Right lobe of liver (tissue), 6 donors: ENCODE data around the gene CSF1R. TPM values are rescaled to one million over a fixed set of nuclear protein-coding genes. Genes with fewer than 3 reads are reported as not detected.

Experiments
- ATAC-seq, 4 donors: fragments of 200-7000 bp; cut with Tn5 transposase; one replicate each; pipeline ENCODE4 v1.9.1; 2020; ENCODE audit warnings: mild to moderate bottlenecking in 4 of 4, moderate library complexity in 4 of 4
- DNase-seq, 3 donors: peaks; one replicate each; pipeline ENCODE4 v3.0.0-alpha.2; 2020
- H3K27ac ChIP-seq, 3 donors: fragments of 200-600 bp; one replicate each; pipeline ENCODE4 v1.8.0; 2022
- H3K27me3 ChIP-seq, 2 donors: fragments of 200-600 bp; one replicate each; pipeline ENCODE4 v1.8.0; 2022
- H3K36me3 ChIP-seq, 4 donors: fragments of 200-600 bp; sonication (generic) in 1 of 4; one replicate each; pipeline versions ENCODE4 v1.5.1 to v1.8.0; 2017 to 2022; ENCODE audit warnings: control low read depth in 1 of 4
- H3K4me1 ChIP-seq, 4 donors: fragments of 200-600 bp; sonication (generic) in 1 of 4; one replicate each; pipeline versions ENCODE4 v1.5.1 to v1.8.0; 2017 to 2022; ENCODE audit warnings: control low read depth in 1 of 4
- H3K4me3 ChIP-seq, 3 donors: fragments of 200-600 bp; one replicate each; pipeline ENCODE4 v1.8.0; 2022
- H3K9me3 ChIP-seq, 4 donors: fragments of 200-600 bp; sonication (generic) in 1 of 4; one replicate each; pipeline versions ENCODE4 v1.5.1 to v1.8.0; 2017 to 2022; ENCODE audit warnings: control low read depth in 1 of 4
- POLR2A ChIP-seq: fragments of 450-650 bp; IDR thresholded peaks from one replicate; pipeline ENCODE4 v1.6.1; 2017; ENCODE audit warnings: antibody characterized with exemption, mild to moderate bottlenecking
- WGBS: methylation state at CpG from one replicate; pipeline ENCODE4 v1.1.6; 2018; ENCODE audit warnings: low coverage, low lambda C conversion rate; ENCODE audit not compliant: insufficient coverage; ENCODE audit errors: missing lambda C conversion rate; 5-methylcytosine and 5-hydroxymethylcytosine counted together
- intact Hi-C, 2 donors: fragments of 100-400 bp; cut with DNase I; formaldehyde crosslinking; loops; one replicate each; pipeline versions ENCODE4 v1.11.2 to v1.14.1; 2022
- total RNA-seq, 6 experiments: library from RNA; depleted of rRNA in 2 of 6; stranded (reverse); fragments of >200 nt in 2 of 6; fragmentation: NEBNext Ultra II Directional in 3 of 6; extraction: Animal tissue kit (Norgen Biotek cat#: 25700) in 3 of 6; gene quantifications; one replicate each; pipeline versions ENCODE4 v1.1.0 to v1.2.4, GENCODE V29; 2016 to 2023
- TF ChIP-seq, protein P1 (sequence below), 4 donors: fragments of 200-600 bp in 3 of 4; fragments of 450-650 bp in 1 of 4; IDR thresholded peaks; one replicate each; pipeline versions ENCODE4 v1.5.1 to v1.8.0; 2016 to 2022; ENCODE audit warnings: antibody characterized with exemption in 4 of 4, mild to moderate bottlenecking in 2 of 4
- donor health status: DM: no; HTN: yes; CAD: no.
- donor health status: DM: no; HTN: no; CAD: no.
- donor health status: DM: no; HTN: no; CAD: no.
- donor health status: DM: no; HTN: yes; CAD: no.
- donor health status: DM: no; HTN: yes; CAD: no.

Gene CSF1R
- total RNA-seq, 6 experiments from 2014 or later, result 13.0 to 45.1 (median 16.3) TPM

DNA sequence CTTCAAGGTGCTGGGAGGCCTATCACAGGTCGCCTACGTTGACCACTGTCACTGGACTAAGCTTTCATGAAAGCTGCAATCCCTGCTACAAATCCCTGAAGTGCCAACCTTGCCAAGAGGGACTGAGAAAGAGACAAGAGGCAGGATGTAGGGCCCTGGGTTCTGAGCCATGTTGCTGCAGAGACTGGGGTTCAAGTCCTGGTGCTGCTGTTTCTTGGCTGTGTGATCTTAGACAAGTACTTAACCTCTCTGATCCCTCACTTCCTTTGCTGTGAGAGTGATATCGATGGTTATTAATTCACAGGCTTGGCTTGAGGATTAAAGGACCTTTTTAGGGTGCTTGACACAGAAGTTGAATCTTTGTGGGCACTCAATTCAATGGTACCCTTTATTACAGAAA, 15.5 kb downstream of the CSF1R start:
- no peaks in the 10 kb centered on the region for H3K36me3 ChIP-seq
- intact Hi-C loops, result no loop called here
- no peak overlapping the region for H3K27ac ChIP-seq
- WGBS, result 95% methylated on average over 3 of the region's 3 CpGs
- H3K4me3 ChIP-seq, result no peak overlapping the region
- DNase-seq (no peak), ATAC-seq (no peak)
- no peaks in the 10 kb centered on the region for H3K9me3 ChIP-seq
- no peaks in the 10 kb centered on the region for H3K4me1 ChIP-seq
- H3K27me3 ChIP-seq, result no peaks in the 10 kb centered on the region
- TF ChIP-seq POLR2A, result no peak
- TF ChIP-seq, protein P1, sequence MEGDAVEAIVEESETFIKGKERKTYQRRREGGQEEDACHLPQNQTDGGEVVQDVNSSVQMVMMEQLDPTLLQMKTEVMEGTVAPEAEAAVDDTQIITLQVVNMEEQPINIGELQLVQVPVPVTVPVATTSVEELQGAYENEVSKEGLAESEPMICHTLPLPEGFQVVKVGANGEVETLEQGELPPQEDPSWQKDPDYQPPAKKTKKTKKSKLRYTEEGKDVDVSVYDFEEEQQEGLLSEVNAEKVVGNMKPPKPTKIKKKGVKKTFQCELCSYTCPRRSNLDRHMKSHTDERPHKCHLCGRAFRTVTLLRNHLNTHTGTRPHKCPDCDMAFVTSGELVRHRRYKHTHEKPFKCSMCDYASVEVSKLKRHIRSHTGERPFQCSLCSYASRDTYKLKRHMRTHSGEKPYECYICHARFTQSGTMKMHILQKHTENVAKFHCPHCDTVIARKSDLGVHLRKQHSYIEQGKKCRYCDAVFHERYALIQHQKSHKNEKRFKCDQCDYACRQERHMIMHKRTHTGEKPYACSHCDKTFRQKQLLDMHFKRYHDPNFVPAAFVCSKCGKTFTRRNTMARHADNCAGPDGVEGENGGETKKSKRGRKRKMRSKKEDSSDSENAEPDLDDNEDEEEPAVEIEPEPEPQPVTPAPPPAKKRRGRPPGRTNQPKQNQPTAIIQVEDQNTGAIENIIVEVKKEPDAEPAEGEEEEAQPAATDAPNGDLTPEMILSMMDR (IDR thresholded peaks at IDR 0.05), result no peak

DNA sequence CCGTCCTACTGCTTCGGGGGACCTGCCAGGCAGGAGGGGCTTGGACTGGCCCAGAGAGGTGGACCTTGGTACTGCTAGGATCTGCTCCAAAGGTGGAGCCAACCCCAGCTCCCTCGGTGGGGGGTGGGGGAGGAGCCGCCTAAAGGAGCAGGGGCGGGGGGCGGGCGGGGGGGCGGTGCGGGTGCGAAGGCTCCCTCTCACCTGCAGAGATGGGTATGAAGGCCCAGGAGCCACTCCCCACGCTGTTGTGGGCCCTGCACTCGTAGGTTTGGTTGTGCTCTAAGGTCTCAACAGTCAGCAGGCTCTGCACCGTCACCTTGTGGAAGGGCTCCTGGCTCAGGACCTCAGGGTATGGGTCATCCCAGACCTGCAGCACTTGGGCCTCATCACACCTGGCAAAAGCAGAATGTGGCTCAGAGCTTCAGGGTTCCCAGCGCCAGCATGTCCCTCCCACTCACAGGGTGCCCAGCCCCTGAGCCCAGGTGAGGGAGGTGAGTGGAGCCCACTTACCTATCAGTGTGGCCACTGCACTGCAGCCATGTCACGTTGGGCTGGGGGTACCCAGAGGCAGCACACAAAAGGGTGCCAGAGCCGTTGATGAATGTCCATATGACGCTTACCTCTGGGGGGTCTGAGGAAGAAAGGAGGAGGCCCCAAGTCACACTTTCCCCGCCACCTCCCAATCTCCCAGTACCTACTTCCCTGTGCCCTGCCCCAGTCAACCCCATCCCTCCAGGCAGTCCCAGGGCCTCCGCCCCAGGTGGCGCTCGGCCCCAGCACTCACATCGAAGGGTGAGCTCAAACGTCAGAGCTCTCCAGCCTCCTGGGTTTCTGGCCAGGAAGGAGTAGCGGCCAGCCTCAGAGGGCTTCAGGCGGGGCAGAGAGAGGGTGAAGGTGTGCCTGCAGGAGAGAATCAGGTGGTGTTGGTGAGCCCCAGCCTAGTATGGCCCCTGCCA, 16.4 kb downstream of the CSF1R start:
- Histone ChIP-seq H3K4me3 (no peak overlapping the region), H3K27me3 (no peaks in the 10 kb centered on the region), H3K27ac (no peak overlapping the region), H3K36me3 (no peaks in the 10 kb centered on the region), H3K9me3 (no peaks in the 10 kb centered on the region), H3K4me1 (no peaks in the 10 kb centered on the region)
- TF ChIP-seq, protein P1 (IDR thresholded peaks at IDR 0.05), result no peak
- TF ChIP-seq POLR2A, result no peak
- WGBS, result 80% methylated on average over 2 of the region's 25 CpGs
- no peak for ATAC-seq
- intact Hi-C loops, result no loop called here
- peak in 1 of 3 donors; percentile 42 for DNase-seq

DNA sequence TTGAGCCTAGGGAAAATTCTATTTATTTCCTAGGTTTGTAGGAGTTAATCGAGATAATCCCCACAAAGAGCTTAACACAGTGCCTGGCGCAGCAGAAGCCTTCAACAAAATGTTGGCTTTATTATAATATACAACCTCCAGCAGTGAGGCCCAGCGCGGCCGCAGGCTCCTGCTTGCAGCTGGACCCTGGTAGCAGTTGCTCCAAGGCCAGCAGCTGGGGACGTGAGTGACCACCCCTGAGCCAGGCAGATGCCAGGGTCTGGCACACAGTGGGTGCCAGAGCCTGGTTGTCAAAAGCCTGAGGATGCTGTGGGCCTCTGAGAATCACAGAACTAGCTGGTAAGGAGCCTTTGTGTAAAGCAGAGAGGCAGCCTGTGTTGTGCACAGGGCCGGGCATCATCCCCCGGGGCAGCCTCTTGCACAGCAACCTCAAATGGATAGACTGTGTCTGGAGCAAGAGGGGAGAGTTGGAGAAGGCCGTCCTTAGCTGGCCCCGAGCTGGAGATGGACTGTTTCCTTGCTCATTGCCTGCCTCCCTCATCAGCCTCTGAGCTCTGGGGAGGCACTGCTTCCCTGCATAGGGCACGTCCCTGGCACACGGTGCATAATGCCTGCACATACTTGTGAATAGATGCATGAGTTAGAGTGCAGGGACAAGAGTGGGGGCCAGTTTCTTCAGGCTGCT, 17.3 kb downstream of the CSF1R start:
- ATAC-seq, result no peak
- no peaks in the 10 kb centered on the region for H3K9me3 ChIP-seq
- TF ChIP-seq, protein P1 (IDR thresholded peaks at IDR 0.05), result no peak
- no peak for TF ChIP-seq POLR2A
- H3K4me3 ChIP-seq, result no peak overlapping the region
- H3K4me1 ChIP-seq, result no peaks in the 10 kb centered on the region
- no peak overlapping the region for H3K27ac ChIP-seq
- 74% methylated on average over 4 of the region's 12 CpGs for WGBS
- no peaks in the 10 kb centered on the region for H3K27me3 ChIP-seq
- intact Hi-C loops, result no loop called here
- peak in 1 of 3 donors; percentile 28 for DNase-seq
- no peaks in the 10 kb centered on the region for H3K36me3 ChIP-seq

DNA sequence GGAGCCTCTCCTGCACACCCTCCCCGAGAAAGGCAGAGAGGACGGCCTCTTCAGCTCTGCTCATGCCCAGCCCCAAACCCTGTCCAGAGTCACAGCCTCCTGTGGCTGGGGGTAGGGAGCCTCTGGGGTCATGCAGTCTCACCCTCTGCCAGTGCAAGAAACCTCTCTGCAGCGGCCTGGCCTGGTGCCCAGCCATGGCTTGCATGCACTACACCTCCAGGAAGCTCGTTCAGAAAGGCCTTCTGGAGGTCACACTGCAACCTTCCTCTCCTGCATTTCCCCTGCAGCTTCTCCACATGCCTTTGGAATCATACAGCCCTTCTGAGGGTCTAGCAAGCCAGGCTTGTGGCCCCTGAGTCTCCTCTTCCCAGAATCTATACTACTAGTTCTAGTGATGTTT, 17.9 kb downstream of the CSF1R start:
- no peaks in the 10 kb centered on the region for H3K4me1 ChIP-seq
- 0% methylated on average over 1 of the region's 4 CpGs for WGBS
- TF ChIP-seq POLR2A, result no peak
- TF ChIP-seq, protein P1 (IDR thresholded peaks at IDR 0.05), result no peak
- DNase-seq (no peak), ATAC-seq (no peak)
- no peaks in the 10 kb centered on the region for H3K9me3 ChIP-seq
- no peak overlapping the region for H3K4me3 ChIP-seq
- no peaks in the 10 kb centered on the region for H3K27me3 ChIP-seq
- H3K27ac ChIP-seq, result no peak overlapping the region
- intact Hi-C loops, result no loop called here
- no peaks in the 10 kb centered on the region for H3K36me3 ChIP-seq
